RWPE2 (cell line): ENCODE results near the gene AKAP6.

Source experiments
- ATAC-seq: fragments of 200-7000 bp; cut with Tn5 transposase; 3 replicates; pipeline ENCODE4 v1.9.1; 2021; ENCODE audit warnings: low read depth
- DNase-seq: peaks from one replicate; pipeline ENCODE4 v3.0.0-alpha.2; 2020; ENCODE audit warnings: low spot score
- H3K27ac ChIP-seq: fragments of 450-650 bp; 2 replicates; pipeline ENCODE4 v1.5.1; 2017; ENCODE audit warnings: mild to moderate bottlenecking; ENCODE audit not compliant: poor library complexity, severe bottlenecking
- H3K27me3 ChIP-seq: fragments of 250-450 bp; sonication (Bioruptor Pico); 2 replicates; pipeline ENCODE4 v1.5.1; 2021; ENCODE audit warnings: mild to moderate bottlenecking, moderate library complexity; ENCODE audit not compliant: insufficient read depth, poor library complexity, severe bottlenecking
- H3K36me3 ChIP-seq: fragments of 250-450 bp; sonication (Bioruptor Pico); 2 replicates; pipeline ENCODE4 v1.5.1; 2020; ENCODE audit warnings: low read depth, mild to moderate bottlenecking, moderate library complexity
- H3K4me1 ChIP-seq: fragments of 250-450 bp; sonication (Bioruptor Pico); 2 replicates; pipeline ENCODE4 v1.5.1; 2021; ENCODE audit warnings: mild to moderate bottlenecking, moderate library complexity; ENCODE audit not compliant: insufficient read depth, poor library complexity, severe bottlenecking
- H3K4me3 ChIP-seq: fragments of 250-450 bp; sonication (Bioruptor Pico); 2 replicates; pipeline ENCODE4 v1.5.1; 2021; ENCODE audit warnings: mild to moderate bottlenecking, moderate library complexity; ENCODE audit not compliant: severe bottlenecking
- H3K9me3 ChIP-seq: fragments of 250-450 bp; sonication (Bioruptor Pico); 2 replicates; pipeline ENCODE4 v1.5.1; 2021; ENCODE audit warnings: mild to moderate bottlenecking, moderate library complexity; ENCODE audit not compliant: severe bottlenecking
- CTCF ChIP-seq: fragments of 450-650 bp; IDR thresholded peaks from one replicate; pipeline ENCODE4 v1.5.1; 2017; ENCODE audit warnings: mild to moderate bottlenecking, moderate library complexity; ENCODE audit not compliant: poor library complexity, severe bottlenecking

Gene AKAP6

DNA sequence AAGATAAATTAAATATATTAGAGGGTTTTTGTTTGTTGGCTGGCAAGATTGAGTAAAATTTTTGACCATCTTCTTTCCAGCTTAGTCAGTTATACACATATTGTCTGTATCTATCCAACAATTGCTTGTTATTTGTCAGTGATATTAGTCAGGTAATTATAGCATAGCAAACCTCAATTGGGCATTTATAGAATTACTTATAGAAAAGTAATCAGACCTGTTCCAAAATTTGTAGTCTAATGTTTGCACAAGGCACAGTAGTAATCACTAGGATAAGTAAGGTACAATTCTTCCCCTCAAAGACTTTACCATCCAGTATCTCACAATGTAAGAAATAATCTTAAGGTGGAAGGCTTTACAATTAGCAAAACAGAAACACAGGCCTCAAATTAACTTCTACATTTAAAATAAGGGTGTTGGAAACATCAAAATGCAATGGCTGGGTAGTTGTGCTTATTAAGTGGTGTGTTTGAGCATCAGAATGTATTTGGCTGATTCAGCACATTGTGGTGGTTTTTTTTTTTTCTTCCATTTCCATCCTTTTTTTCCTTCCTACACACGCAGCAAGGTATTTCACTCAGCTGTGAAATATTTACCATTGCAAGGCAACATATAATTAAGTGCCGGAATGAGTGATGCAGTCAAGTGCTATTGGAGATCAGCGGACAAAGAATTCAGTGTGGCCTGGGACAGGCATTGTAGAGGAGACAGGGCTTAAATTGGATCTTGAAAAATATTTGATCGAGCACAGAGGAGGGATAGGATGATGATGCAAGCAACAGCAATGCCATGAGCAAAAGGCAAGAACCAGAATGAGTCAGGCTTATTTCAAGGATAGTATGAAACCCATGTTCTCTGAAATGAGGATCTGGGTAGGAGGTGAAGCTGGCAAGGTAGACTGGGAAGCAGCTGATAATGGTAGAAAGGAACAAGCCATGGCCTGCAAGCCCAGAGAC is 178.2 kb downstream of the AKAP6 start:
- peak overlapping the region; percentile 91 for H3K27ac ChIP-seq
- ATAC-seq = peak; percentile 71
- no peak for TF ChIP-seq CTCF

DNA sequence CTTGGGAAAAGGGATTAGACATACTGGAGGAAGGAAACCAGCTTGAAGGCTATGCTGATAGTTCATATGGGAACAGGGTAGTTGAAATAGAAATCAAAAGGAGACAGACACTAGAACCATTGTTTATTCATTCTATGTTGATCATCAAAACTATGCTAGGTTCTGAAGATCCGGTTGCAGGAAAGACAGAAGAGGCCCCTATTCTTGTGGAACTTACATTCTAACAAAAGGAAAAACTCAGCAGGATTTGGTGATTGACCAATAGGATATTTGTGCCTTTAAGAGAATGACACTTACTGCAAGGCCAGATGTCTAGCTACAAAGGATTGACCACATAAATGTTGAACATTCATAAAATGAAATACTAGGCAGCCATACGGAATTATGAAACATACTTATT is 179.2 kb downstream of the AKAP6 start:
- ATAC-seq = no peak
- H3K27ac ChIP-seq = peak overlapping the region; percentile 91

More for the DNA sequence above, 178.2 kb downstream of the AKAP6 start:
- DNase-seq = no peak
- Histone ChIP-seq H3K36me3 (no peaks in the 10 kb centered on the region), H3K4me1 (peaks cover 38% of the 10 kb centered on the region), H3K9me3 (no peaks in the 10 kb centered on the region), H3K27me3 (no peaks in the 10 kb centered on the region), H3K4me3 (no peak overlapping the region)

DNA sequence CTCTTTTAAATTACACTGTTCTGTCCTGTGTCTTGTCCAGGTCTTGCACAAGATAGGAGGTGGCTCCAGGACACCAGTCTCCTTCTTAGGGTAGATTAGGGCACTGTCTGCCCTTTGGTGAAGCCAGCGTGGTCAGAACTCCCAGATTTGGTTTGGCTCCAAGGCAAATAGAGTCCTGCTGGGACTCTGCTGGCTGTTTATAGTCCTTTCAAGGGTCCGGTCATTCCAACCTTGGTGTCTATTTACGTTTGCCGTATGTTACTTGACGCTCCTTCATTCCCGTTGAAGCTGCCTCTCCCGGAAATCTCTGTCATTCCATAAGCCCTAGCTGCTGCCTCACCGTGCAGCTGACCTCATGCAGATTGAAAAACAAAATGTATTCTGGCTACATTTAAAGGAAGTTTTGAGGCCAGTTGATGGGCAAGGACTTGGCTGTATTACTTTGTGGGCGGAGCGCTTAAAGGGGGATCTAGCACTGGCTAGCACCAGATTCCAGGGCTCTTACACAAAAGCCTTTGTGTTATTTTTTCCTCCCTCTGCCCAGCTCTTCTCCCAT is 180.6 kb downstream of the AKAP6 start:
- Histone ChIP-seq H3K4me1 (peaks cover 54% of the 10 kb centered on the region), H3K27me3 (no peaks in the 10 kb centered on the region), H3K9me3 (no peaks in the 10 kb centered on the region), H3K4me3 (no peak overlapping the region), H3K27ac (peak overlapping the region; percentile 91), H3K36me3 (no peaks in the 10 kb centered on the region)
- DNase-seq (peak; percentile 81), ATAC-seq (peak; percentile 86)
- TF ChIP-seq CTCF = no peak

More for the DNA sequence above, 179.2 kb downstream of the AKAP6 start:
- Histone ChIP-seq H3K4me3 (no peak overlapping the region), H3K9me3 (no peaks in the 10 kb centered on the region), H3K36me3 (no peaks in the 10 kb centered on the region), H3K27me3 (no peaks in the 10 kb centered on the region), H3K4me1 (peaks cover 44% of the 10 kb centered on the region)
- DNase-seq = no peak
- TF ChIP-seq CTCF = no peak

DNA sequence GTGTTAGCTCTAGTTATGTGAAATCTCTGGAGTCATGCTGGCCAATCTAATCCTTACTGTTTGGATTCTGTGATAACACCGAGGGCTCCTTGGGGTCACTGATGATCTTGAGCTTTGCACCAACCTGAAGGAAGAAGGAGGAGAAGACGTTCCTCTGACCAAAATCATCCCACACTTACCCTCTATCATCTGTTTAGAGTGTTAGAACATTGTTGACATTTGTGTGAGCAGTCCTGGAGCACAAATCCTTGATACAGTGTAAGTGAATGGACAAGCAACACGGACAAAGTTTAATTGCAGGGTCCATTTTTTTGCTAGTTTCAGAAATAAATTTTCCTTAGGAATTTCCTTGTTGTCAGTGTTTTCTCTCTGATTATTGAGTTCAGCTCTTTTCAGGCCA is 181.7 kb downstream of the AKAP6 start:
- no peak for DNase-seq
- Histone ChIP-seq H3K36me3 (no peaks in the 10 kb centered on the region), H3K27me3 (no peaks in the 10 kb centered on the region), H3K4me3 (no peak overlapping the region), H3K9me3 (no peaks in the 10 kb centered on the region), H3K27ac (peak overlapping the region; percentile 91), H3K4me1 (peaks cover 54% of the 10 kb centered on the region)
- no peak for TF ChIP-seq CTCF
- ATAC-seq = no peak
